Adrenal gland (tissue), 12 donors: ENCODE data around the gene PRKN. TPM values are rescaled to one million over a fixed set of nuclear protein-coding genes. Genes with fewer than 3 reads are reported as not detected.

Experiments
- DNase-seq, 7 donors: peaks; one replicate each; pipeline ENCODE4 v3.0.0-alpha.2; 2019 to 2020
- H3K27ac ChIP-seq, 5 donors: fragments of 200-600 bp; sonication (generic) in 4 of 5; 1 replicate in 3 of 5; 2 replicates in 2 of 5; pipeline versions ENCODE4 v1.5.1 to v1.8.0; 2016 to 2020; ENCODE audit warnings: mild to moderate bottlenecking in 1 of 5
- H3K27me3 ChIP-seq: fragments of 200-600 bp; 2 replicates; pipeline ENCODE4 v1.8.0; 2021
- H3K36me3 ChIP-seq, 2 donors: fragments of 200-600 bp; replicated peaks in 1 of 2; 1 replicate in 1 of 2; 2 replicates in 1 of 2; pipeline versions ENCODE4 v1.5.1 to v1.8.0; 2018 to 2022
- H3K4me1 ChIP-seq, 2 donors: fragments of 200-600 bp; replicated peaks in 1 of 2; 1 replicate in 1 of 2; 2 replicates in 1 of 2; pipeline versions ENCODE4 v1.5.1 to v1.8.0; 2018 to 2021
- H3K4me3 ChIP-seq, 4 donors: fragments of 200-600 bp; sonication (generic) in 3 of 4; one replicate each; pipeline ENCODE4 v1.5.1; 2016 to 2018
- H3K9me3 ChIP-seq, 3 donors: fragments of 200-600 bp; sonication (generic) in 1 of 3; replicated peaks in 1 of 3; 1 replicate in 2 of 3; 2 replicates in 1 of 3; pipeline versions ENCODE4 v1.5.1 to v1.8.0; 2016 to 2021
- POLR2A ChIP-seq, 2 donors: fragments of 450-650 bp; IDR thresholded peaks; one replicate each; pipeline ENCODE4 v1.6.1; 2017; ENCODE audit warnings: antibody characterized with exemption in 2 of 2, mild to moderate bottlenecking in 2 of 2, moderate library complexity in 1 of 2
- WGBS, 4 donors: extraction: QIAGEN DNeasy Blood & Tissue Kit in 2 of 4; methylation state at CpG; one replicate each; pipeline versions ENCODE4 v1.1.5 to v1.1.7; 2013 to 2017; 5-methylcytosine and 5-hydroxymethylcytosine counted together
- intact Hi-C, 2 donors: fragments of 100-400 bp; cut with DNase I; formaldehyde crosslinking; loops; one replicate each; pipeline versions ENCODE4 v1.14.1 to v1.15.0; 2022 to 2023
- polyA plus RNA-seq, 3 donors: library from polyadenylated mRNA; stranded (reverse); fragments of 200-250 nt in 2 of 3; fragments of 350-450 nt in 1 of 3; fragmentation: Illumina TruSeq in 1 of 3; extraction: RNeasy Lipid Tissue Mini Kit (QIAGEN cat#74804) in 1 of 3; gene quantifications; one replicate each; pipeline ENCODE4 v1.2.3, GENCODE V29; 2013 to 2014
- total RNA-seq, 9 donors: library from RNA; depleted of rRNA in 4 of 9; stranded (reverse); fragments of >200 nt in 4 of 9; fragments of 120-200 nt in 1 of 9; fragmentation: NEBNext Ultra II Directional in 1 of 9; extraction: Animal tissue kit (Norgen Biotek cat#: 25700) in 1 of 9; gene quantifications; one replicate each; pipeline versions ENCODE4 v1.1.0 to v1.2.4, GENCODE V29; 2013 to 2023
- TF ChIP-seq, protein P1 (sequence below), 6 experiments: fragments of 450-650 bp in 4 of 6; fragments of 200-600 bp in 2 of 6; sonication (generic) in 1 of 6; IDR thresholded peaks; 1 replicate in 5 of 6; 2 replicates in 1 of 6; pipeline versions ENCODE4 v1.5.1 to v1.8.0; 2016 to 2021; ENCODE audit warnings: antibody characterized with exemption in 6 of 6, mild to moderate bottlenecking in 2 of 6, moderate library complexity in 1 of 6
- donor health status: healthy with polysubstance abuse.
- donor health status: Bipolar disorder and iron deficiency.
- donor health status: DM: yes; HTN: yes; CAD: no.
- donor health status: DM: no; HTN: no; CAD: no.
- donor health status: DM: no; HTN: no; CAD: no.
- donor health status: DM: yes; HTN: yes; CAD: no.

PRKN gene
- total and polyA plus RNA-seq, 12 donors: 1.9 to 159 (median 13.3) TPM

DNA sequence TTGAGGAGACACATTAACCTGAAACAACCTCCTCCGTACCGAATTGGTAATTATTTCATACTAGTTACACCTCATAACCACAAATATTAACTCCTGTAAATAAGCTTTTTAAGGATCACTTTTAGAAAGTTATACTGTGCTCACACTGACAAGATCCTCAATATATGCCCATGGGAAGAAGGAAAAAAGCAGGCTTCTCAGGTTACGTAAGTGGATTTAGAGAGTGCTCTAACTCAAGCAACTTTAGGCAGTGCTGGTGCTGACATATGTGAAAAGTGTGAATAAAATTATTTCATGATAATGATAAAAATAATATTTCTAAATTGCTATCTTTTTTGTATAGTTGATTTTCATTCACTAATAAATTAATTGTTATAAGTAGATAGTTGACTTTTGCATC is 76.1 kb downstream of the PRKN start:
- no peak for DNase-seq
- Histone ChIP-seq H3K27me3 (no peaks in the 10 kb centered on the region), H3K9me3 (no peaks in the 10 kb centered on the region), H3K4me3 (no peak overlapping the region), H3K4me1 (no peaks in the 10 kb centered on the region), H3K36me3 (no peaks in the 10 kb centered on the region), H3K27ac (no peak overlapping the region)
- WGBS, 4 donors: 91 to 93% (median 92%) methylated on average over 3 of the region's 3 CpGs
- no peak for TF ChIP-seq POLR2A (IDR thresholded peaks at IDR 0.05)
- intact Hi-C loops: no loop called here

DNA sequence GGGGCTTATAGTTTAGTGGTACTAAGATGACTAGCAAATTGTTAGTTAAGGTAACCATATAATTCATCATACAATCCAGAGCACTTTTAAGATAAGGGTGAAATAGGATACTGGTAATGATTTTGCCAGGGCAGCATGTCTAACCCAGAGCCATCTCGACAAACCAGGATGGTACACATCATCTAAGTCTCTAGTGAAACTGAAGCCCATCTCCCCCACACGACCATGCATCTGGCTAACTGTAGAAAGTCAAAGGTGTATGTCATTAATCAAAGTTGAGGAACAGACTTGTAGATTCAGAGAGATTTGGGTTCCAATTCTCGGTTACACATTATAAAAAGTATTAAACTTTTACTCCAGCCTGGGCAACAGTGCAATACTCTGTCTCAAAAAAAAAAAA is 78.3 kb downstream of the PRKN start:
- DNase-seq: no peak
- Histone ChIP-seq H3K27ac (no peak overlapping the region), H3K9me3 (no peaks in the 10 kb centered on the region), H3K36me3 (no peaks in the 10 kb centered on the region), H3K4me3 (no peak overlapping the region), H3K4me1 (no peaks in the 10 kb centered on the region), H3K27me3 (no peaks in the 10 kb centered on the region)
- intact Hi-C loops: no loop called here
- TF ChIP-seq, protein P1, sequence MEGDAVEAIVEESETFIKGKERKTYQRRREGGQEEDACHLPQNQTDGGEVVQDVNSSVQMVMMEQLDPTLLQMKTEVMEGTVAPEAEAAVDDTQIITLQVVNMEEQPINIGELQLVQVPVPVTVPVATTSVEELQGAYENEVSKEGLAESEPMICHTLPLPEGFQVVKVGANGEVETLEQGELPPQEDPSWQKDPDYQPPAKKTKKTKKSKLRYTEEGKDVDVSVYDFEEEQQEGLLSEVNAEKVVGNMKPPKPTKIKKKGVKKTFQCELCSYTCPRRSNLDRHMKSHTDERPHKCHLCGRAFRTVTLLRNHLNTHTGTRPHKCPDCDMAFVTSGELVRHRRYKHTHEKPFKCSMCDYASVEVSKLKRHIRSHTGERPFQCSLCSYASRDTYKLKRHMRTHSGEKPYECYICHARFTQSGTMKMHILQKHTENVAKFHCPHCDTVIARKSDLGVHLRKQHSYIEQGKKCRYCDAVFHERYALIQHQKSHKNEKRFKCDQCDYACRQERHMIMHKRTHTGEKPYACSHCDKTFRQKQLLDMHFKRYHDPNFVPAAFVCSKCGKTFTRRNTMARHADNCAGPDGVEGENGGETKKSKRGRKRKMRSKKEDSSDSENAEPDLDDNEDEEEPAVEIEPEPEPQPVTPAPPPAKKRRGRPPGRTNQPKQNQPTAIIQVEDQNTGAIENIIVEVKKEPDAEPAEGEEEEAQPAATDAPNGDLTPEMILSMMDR (IDR thresholded peaks at IDR 0.05): no peak
- TF ChIP-seq POLR2A (IDR thresholded peaks at IDR 0.05): no peak
- 80 to 95% (median 84%) methylated on average over 3 of the region's 3 CpGs for WGBS, 4 donors

DNA sequence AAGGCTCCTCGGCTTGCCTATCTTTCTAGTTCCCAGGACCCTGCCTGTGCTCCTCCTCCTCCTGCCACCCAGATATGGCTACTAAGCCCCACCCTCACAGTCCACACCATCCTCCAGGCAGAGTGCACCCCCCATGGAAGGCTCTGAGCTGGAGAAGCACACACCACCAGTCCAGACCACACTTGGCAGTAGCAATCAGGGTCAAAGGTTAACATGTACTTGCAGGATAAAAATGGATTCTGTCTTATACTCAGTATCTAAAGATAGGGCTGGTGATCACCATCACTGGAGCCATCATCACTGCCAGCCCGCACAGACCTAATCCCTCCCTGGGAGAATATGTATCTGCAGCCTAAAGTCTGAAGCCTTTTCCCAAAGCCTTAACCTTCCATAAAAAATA is 83.4 kb downstream of the PRKN start:
- TF ChIP-seq POLR2A (IDR thresholded peaks at IDR 0.05): no peak
- TF ChIP-seq, protein P1 (IDR thresholded peaks at IDR 0.05): no peak
- DNase-seq: no peak
- Histone ChIP-seq H3K9me3 (no peaks in the 10 kb centered on the region), H3K27me3 (no peaks in the 10 kb centered on the region), H3K4me1 (no peaks in the 10 kb centered on the region), H3K27ac (no peak overlapping the region), H3K4me3 (no peak overlapping the region), H3K36me3 (no peaks in the 10 kb centered on the region)
- WGBS, 4 donors: 93 to 100% (median 94%) methylated on average over 2 of the region's 2 CpGs
- intact Hi-C loops: no loop called here

DNA sequence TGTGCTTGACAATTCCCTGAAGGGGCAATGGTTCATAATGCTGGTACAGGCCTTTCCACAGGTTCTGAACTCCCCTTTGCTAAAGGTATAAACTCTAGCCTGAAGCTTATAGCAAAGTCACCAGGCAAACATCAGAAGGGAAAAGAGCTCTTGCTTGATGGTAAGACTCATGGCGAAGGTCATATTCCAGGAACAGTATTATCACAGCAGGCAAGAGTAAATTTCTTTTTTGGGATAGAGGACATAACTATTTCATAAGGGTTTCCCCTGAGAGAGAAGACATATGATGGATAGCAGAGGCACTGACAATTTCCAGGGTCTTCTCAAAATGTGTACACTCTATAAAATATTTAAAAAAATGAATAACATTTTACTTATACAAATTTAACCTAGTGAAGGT is 86.8 kb downstream of the PRKN start:
- Histone ChIP-seq H3K4me3 (no peak overlapping the region), H3K4me1 (peaks cover 0 to 6% of the 10 kb centered on the region in 2 donors), H3K27ac (no peak overlapping the region), H3K9me3 (no peaks in the 10 kb centered on the region), H3K27me3 (no peaks in the 10 kb centered on the region), H3K36me3 (no peaks in the 10 kb centered on the region)
- intact Hi-C loops: no loop called here
- 91 to 95% (median 92%) methylated on average over 1 of the region's 1 CpG for WGBS, 4 donors
- no peak for TF ChIP-seq POLR2A (IDR thresholded peaks at IDR 0.05)
- TF ChIP-seq, protein P1 (IDR thresholded peaks at IDR 0.05): no peak
- DNase-seq: no peak

DNA sequence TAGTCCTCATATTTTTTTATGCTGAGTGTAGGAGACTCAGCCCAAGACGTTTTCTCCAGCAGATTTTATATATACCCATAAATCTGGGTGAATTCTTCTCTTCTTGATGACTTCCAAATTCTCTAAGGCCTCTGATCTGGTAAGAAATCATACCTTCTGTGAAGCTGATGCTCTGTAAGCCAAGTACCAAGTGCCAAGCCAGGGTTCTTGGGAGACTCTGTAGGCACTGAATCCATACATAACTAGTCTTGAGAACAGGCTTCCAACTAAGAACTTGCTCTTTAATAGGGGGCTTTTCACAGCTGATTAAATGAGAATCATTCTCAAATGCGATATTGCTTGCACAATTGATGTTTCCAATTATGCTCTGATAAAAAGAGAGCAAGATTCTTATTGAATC is 87.6 kb downstream of the PRKN start:
- Histone ChIP-seq H3K4me1 (peaks cover 0 to 6% of the 10 kb centered on the region in 2 donors), H3K36me3 (no peaks in the 10 kb centered on the region), H3K9me3 (no peaks in the 10 kb centered on the region), H3K4me3 (no peak overlapping the region), H3K27ac (no peak overlapping the region), H3K27me3 (no peaks in the 10 kb centered on the region)
- intact Hi-C loops: no loop called here
- 81 to 85% (median 82%) methylated on average over 2 of the region's 2 CpGs for WGBS, 4 donors
- no peak for DNase-seq
- TF ChIP-seq, protein P1 (IDR thresholded peaks at IDR 0.05): no peak
- no peak for TF ChIP-seq POLR2A (IDR thresholded peaks at IDR 0.05)
